A549 treated with ZK216348 at 1 μM for 4 hours (cell line): ENCODE measurements around the gene CLCN5. TPM values are rescaled to one million over a fixed set of nuclear protein-coding genes. Genes with fewer than 3 reads are reported as not detected.

Source experiments
- total RNA-seq: library from RNA; stranded (reverse); fragments of 200-300 nt; extraction: Qiagen RNA extraction; gene quantifications from 5 replicates; pipeline ENCODE4 v1.2.3, GENCODE V29; 2022; ENCODE audit warnings: low read depth

The CLCN5 gene
- 1.8 to 3.0 TPM (median 2.5 TPM) in 5 replicates for total RNA-seq

DNA sequence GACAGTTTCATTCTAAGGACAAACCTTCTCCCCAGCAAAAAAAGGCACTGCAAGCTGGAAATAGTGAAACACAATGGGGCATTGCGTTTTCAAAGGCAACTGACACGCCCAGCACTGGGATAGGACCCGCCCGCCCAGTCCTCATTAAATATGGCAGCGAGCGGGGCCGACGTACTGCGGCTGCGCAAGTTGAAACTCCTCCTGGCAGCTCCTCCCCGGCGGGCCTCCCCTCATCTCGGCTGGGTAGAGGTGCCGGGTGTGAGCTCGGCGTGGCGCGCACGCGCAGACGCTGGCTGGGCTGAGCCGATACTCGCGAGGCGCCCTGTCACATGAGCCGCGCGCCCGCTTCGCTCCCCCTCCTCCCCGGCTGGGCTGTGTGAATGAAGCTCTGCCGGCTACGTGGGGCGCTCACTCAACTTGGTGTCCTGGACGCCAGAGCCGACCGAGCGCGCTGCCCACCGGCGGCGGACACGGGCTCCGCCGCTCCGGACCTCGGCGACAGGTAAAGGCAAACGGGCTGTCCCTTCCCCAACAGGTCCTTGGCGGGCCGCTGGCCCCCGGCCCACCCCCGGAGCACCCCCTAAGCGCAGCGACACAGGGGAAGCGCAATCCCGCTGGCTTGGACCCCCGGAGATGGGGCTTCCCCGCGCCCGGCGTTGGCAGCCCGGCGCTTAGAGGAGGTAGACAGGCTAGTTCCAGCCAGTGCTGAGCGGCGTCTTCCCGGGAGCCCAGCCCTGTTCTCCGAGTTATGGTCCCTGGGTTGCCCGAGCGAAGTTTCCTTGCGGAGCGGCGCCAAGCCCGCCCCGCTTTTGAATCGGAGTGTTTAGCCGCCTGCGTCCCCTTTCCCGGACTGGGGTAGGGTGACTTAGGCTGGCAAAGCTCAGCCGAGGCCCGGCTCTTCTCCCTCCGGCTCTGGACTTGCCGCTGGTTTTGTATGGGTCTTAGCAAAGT lies at the start of gene CLCN5:
Gene CLCN5, plus strand, starts transcription at position 306 of the 951 bp plus-strand sequence. CDS start 2,703 bp downstream, outside the sequence.

GRCh38 chrX:49878834-49879655 lies 43.4 kb upstream of the CLCN5 start, which contains the start of gene USP27X:
USP27X (plus strand) TSS chrX:49879484; CDS start chrX:49880308, 824 bp downstream.

Other genes with a start within 250 kb of the CLCN5 start
- 0.25 to 0.44 TPM in 2 of 5 replicates, not detected in the others for gene PAGE1, start 226.6 kb upstream of the CLCN5 start, total RNA-seq
- gene PAGE4, start 93.3 kb upstream of the CLCN5 start, total RNA-seq = not detected in 5 replicates
- 3.2 to 4.9 TPM (median 4.6 TPM) in 5 replicates for gene USP27X, start 43.1 kb upstream of the CLCN5 start, total RNA-seq